AG04450 (cell line): ENCODE measurements around the gene CCDC28A. TPM values are rescaled to one million over a fixed set of nuclear protein-coding genes. Genes with fewer than 3 reads are reported as not detected.

ENCODE experiments used
- CTCF ChIA-PET: fragments of 300-600, 350-600 bp; formaldehyde crosslinking; extraction: SDS; loops from one replicate; lab custom pipeline; 2022; ENCODE audit warnings: antibody characterized with exemption, inconsistent platforms; lab: Charles Lee
- POLR2A ChIA-PET: fragments of 350-600 bp; formaldehyde crosslinking; extraction: SDS; loops from one replicate; lab custom pipeline; 2021; ENCODE audit warnings: antibody characterized with exemption, inconsistent platforms; lab: Yijun Ruan, JAX
- DNase-seq: peaks from one replicate; pipeline ENCODE4 v3.0.0-alpha.2; 2011; ENCODE audit warnings: low read depth, low spot score
- H3K27ac ChIP-seq: one replicate; pipeline ENCODE4 v1.5.1; 2012; ENCODE audit warnings: low read depth, low read length, control low read depth
- H3K27me3 ChIP-seq: one replicate; pipeline ENCODE4 v1.6.0; 2012; ENCODE audit warnings: low read length; ENCODE audit not compliant: control insufficient read depth, insufficient read depth
- H3K4me3 ChIP-seq: 2 replicates; pipeline ENCODE4 v1.5.1; 2011; ENCODE audit warnings: mild to moderate bottlenecking, low read depth, low read length, control low read depth
- H3K9me3 ChIP-seq: 2 replicates; pipeline ENCODE4 v1.5.1; 2012; ENCODE audit warnings: low read length; ENCODE audit not compliant: control insufficient read depth, insufficient read depth
- polyA plus RNA-seq: library from polyadenylated mRNA; depleted of rRNA; stranded (reverse); fragments of >200 nt; gene quantifications from 2 replicates; pipeline ENCODE4 v1.2.3, GENCODE V29; 2011
- TF ChIP-seq, protein P1 (sequence below): IDR thresholded peaks from 2 replicates; pipeline ENCODE4 v1.5.1; 2011; ENCODE audit warnings: low read depth, low read length, control low read depth, inconsistent platforms

The CCDC28A gene
- polyA plus RNA-seq, 1 experiment = 23.8 TPM

DNA sequence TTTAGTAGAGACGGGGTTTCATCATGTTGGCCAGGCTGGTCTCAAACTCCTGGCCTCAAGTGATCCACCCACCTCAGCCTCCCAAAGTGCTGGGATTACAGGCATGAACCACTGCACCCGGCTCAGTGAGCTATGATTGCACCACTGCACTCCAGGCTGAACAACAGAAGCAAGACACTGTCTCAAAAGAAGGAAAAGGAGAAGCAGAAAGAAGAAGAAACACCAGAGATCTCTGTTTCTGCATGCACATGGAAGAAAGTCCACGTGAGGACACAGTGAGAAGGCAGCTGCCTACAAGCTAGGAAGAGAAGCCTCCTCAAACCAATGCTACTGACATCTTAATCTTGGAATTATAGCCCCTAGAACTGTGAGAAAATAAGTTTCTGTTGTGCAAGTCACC is 38.3 kb downstream of the CCDC28A start:
- POLR2A ChIA-PET = no interaction called here
- H3K27ac ChIP-seq = no peak overlapping the region
- no peak overlapping the region for H3K4me3 ChIP-seq
- no peaks in the 10 kb centered on the region for H3K9me3 ChIP-seq
- CTCF ChIA-PET = interaction anchor here (0.6 to 1.3 kb wide), 2 partner anchors 36 to 550 kb away, joined by 3 to 7 read pairs; no protein-coding TSS in a partner anchor
- TF ChIP-seq, protein P1, sequence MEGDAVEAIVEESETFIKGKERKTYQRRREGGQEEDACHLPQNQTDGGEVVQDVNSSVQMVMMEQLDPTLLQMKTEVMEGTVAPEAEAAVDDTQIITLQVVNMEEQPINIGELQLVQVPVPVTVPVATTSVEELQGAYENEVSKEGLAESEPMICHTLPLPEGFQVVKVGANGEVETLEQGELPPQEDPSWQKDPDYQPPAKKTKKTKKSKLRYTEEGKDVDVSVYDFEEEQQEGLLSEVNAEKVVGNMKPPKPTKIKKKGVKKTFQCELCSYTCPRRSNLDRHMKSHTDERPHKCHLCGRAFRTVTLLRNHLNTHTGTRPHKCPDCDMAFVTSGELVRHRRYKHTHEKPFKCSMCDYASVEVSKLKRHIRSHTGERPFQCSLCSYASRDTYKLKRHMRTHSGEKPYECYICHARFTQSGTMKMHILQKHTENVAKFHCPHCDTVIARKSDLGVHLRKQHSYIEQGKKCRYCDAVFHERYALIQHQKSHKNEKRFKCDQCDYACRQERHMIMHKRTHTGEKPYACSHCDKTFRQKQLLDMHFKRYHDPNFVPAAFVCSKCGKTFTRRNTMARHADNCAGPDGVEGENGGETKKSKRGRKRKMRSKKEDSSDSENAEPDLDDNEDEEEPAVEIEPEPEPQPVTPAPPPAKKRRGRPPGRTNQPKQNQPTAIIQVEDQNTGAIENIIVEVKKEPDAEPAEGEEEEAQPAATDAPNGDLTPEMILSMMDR = no peak
- no peaks in the 10 kb centered on the region for H3K27me3 ChIP-seq
- DNase-seq = no peak

DNA sequence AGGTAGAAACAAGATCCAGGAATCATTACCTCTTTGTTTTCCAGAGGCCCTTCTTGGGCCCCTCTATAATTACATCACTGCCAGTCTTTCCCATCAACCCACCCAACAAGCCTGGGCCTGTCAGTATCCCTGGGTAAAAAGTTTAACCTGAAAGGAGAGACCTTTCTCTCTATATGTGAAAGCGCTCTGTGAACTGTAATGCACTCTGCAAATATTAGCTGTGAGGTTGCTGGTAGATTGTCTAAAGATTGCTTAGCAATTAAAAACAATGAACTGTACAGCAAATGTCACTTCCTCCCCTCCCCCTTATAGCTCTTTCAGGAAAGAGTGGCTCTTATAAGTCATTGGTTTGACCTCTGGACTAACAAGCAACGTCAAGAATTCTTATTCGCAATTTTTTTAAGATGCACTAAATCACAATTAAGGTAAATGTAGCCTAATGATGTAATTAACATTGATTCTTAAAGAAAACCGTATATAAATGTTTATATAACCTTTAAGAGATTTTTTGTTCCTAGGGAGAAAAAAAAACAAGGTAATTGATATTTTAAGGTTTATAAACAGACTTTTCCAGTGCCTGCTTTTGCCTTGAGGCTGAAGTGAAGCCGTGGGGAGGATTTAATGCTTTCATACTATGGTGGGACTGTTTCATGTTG is 40.7 kb downstream of the CCDC28A start:
- H3K4me3 ChIP-seq = no peak overlapping the region
- H3K27me3 ChIP-seq = no peaks in the 10 kb centered on the region
- POLR2A ChIA-PET = no interaction called here
- DNase-seq = no peak
- CTCF ChIA-PET = interaction anchor here (0.6 to 5.9 kb wide), 5 partner anchors 9 to 550 kb away, joined by 3 to 86 read pairs (median 3); partner anchors contain the start of gene REPS1
- no peak overlapping the region for H3K27ac ChIP-seq
- TF ChIP-seq, protein P1 = no peak
- no peaks in the 10 kb centered on the region for H3K9me3 ChIP-seq

DNA sequence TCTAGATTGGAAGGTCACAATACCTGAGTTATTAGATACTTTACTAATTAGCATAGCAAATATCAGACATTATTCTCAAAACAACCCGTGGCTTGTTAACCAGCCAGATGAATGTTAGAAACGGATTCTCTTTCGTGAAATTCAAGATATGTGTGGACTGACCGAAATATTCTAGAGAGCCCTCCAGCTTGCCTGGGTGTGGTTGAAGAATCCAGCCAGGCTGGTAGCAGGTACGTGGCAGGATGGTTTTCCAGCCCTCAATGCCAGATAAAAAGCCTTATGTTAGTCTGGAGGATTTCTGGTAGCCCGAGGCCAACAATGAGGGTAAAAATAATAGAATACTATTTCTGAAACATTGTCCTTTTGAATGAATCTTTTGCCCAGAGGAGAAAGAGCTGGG is 41.7 kb downstream of the CCDC28A start:
- TF ChIP-seq, protein P1 = no peak
- Histone ChIP-seq H3K27me3 (no peaks in the 10 kb centered on the region), H3K4me3 (no peak overlapping the region), H3K9me3 (no peaks in the 10 kb centered on the region), H3K27ac (no peak overlapping the region)
- no peak for DNase-seq
- CTCF ChIA-PET = interaction anchor here (0.5 to 5.9 kb wide), 16 partner anchors 9 to 936 kb away, joined by 3 to 86 read pairs (median 4); partner anchors contain the start of gene REPS1
- POLR2A ChIA-PET = no interaction called here

DNA sequence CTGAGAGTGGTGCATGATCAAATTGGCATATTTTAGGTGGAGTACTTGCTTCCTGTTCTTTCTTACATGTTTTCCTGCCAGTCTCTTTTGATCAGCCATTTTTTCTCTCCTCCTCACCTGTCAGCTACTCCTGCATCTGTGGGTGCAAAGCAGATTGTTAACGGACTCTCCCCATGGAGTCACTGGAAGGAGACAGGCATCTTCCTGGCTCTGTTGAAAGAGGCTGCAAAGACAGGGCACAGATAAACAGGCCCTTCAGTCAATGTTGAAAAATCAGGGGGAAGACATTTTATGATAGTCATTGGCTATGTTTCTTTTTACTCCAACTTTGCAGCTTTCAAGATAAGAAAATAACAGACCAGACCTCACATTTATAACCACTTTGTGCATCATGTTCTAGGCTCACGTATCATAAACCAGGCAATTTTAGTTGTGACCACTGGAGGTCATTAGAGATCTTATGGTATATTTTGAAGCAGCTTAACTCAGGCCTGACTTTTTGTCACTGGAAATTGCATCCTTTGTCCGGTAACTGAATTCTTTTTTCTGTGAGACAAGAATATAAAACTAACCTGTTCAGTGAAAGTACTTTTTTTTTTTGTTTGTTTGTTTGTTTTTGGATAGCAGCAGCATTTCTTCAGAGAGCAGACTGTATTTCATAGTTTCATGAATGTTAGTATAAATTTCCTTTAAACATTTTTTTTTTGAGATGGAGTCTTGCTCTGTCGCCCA is 42.4 kb downstream of the CCDC28A start:
- H3K27ac ChIP-seq = no peak overlapping the region
- no peak overlapping the region for H3K4me3 ChIP-seq
- H3K27me3 ChIP-seq = no peaks in the 10 kb centered on the region
- no peaks in the 10 kb centered on the region for H3K9me3 ChIP-seq
- peak; percentile 33 for DNase-seq
- POLR2A ChIA-PET = no interaction called here
- CTCF ChIA-PET = interaction anchor here (0.6 to 5.9 kb wide), 20 partner anchors 10 to 551 kb away, joined by 3 to 86 read pairs (median 3); partner anchors contain the start of gene REPS1
- TF ChIP-seq, protein P1 = peak; percentile 77

GRCh38 chr6:138817799-138818198 is 44.2 kb downstream of the CCDC28A start:
- POLR2A ChIA-PET = no interaction called here
- TF ChIP-seq, protein P1 = no peak
- CTCF ChIA-PET = interaction anchor here (0.7 to 5.9 kb wide), 2 partner anchors 156 to 170 kb away, joined by 3 to 86 read pairs; partner anchors contain the start of gene REPS1
- peak; percentile 4 for DNase-seq
- Histone ChIP-seq H3K27me3 (no peaks in the 10 kb centered on the region), H3K4me3 (no peak overlapping the region), H3K27ac (no peak overlapping the region), H3K9me3 (no peaks in the 10 kb centered on the region)
